HG03520 (cell line): ENCODE results near the gene CUL1.

Experiments used
- ATAC-seq: cut with Tn5 transposase; IDR thresholded peaks from one replicate; pipeline ENCODE4 v1.9.1; 2021; ENCODE audit warnings: mild to moderate bottlenecking, moderate library complexity; ENCODE audit not compliant: unreplicated experiment

CUL1 gene

DNA sequence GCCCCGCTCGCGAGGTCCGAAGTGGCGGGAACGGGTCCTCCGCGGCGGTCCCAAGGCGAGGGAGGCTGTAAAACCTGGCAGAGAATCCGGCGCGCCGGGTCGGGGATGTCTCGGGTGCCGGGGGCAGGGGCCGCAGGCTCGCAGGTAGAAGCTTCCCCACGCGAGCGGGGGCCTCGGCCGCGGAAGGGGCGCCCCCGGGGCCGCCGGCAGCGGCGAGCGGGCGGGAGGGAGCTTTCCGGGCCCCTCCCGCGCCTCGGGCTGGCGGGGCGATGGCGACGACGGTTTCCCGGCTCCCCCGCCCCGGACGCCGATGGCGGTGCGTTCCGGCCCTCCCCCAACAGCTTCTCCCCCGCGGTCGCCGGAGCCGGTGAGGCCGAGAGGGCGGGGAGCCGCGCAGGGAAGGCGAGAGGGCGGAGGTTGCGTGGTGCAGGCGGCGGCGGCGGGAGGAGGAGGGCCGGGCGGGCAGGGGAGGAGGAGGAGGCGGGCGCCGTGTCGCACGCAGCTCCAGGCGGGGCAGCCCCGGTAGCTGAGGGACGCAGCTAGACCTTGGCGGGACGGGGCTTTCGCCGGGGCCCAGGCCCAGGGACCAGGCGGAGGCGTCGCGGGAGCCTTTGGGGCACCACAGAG is at the start of gene CUL1:
CUL1 (plus strand) TSS at position 507 of the 627 bp plus-strand sequence. CDS start 31,220 bp downstream, outside the sequence.
- peak; percentile 62 for ATAC-seq

DNA sequence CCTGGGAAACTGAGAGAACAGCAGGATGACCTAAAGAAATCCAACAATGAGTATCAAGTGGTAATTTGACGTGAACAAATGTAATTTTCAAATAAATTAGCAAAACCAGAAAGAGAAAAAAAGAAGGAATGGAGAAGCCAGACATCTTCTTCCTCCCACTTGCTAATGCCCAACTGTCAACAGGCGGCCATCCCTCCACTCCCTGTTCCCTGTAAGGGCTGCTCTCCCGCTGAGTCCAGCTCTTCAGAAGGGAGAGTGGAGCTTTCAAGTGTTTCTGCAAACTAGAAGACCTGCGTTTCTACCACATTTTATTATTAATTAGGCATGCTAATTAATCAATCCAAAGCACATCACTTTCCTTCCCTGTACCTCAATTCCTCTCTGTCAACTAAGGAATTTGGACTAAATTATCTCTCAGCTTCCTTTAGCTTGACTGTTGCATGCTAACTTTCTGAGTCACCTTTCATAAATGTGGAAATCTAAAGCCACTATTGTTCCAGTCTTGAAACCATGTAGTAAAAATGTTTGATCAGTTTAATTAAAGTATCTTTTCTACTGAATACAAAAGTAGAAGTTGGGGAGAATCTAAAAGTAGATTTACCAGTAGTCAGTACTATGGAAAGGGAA is 48.4 kb upstream of the CUL1 start:
- ATAC-seq, result no peak

DNA sequence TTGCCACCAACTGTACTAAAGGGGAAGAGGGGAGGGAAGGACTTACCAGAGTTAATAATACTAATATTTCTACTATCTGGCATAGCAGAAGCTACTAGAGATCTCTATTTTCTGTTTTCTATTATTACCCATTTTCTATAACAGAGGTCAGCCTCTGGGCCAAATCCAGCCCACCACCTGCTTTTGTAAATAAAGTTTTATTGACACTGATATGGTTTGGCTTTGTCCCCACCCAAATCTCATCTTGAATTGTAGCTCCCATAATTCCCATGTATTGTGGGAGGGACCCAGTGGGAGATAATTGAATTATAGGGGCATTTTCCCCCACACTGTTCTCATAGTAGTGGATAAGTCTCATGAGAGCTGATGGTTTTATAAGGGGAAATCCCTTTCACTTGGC is 45.9 kb upstream of the CUL1 start:
- no peak for ATAC-seq

DNA sequence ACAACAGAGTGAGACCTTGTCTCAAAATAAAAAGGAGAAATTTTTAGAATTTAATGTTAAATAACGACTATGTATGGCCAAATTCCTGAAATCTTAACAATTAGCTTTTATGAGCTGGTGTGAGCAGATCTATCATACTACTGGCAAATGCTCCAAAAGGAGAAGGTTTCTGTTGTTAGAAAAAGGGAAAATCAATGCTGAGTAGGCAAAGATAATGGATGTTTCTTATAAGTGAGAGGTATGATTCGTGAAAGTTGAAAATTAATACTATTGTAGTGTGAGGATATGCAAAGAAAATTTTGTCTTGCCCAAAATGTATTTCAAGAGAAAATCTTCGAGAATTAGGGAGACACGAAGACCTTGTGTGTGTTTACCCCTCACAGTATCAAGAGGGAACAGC is 40.8 kb upstream of the CUL1 start:
- no peak for ATAC-seq

DNA sequence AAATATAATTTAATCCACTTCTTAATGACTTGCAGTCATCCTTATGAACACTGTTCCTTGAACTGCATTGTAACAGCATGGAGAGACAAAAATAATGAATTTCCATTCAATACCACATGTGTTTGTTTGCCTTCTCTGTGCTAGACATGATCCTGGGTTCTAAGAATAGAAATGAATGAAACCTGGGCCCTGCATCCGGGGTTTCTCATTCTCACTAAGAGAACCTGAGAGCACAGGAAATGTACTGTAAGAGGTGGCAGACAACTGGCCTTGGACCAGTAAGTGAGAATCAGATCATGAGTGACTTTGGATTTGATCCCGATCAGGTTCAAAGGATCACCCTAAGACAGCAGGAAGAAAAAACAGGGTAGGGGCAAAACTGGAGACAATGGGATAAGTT is 37.2 kb upstream of the CUL1 start:
- ATAC-seq, result no peak

DNA sequence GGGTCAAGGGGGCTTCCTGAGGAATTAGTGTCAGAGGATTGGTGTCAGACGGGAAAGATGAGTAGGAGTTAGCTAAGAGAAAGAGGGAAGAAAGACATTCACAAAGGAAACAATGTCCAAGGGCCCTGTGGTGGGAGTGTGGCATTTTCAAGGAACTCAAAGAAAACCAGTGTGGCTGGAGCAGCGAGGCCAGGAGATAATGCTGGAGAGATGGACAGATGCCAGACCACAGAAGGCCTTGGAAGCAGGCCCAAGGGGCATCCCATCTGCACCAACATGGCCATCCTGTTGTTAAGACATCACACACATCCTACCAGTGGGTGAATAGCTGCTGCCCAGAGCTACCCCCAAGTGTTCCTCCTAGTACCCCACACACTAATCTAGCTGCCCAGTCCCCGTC is 36.1 kb upstream of the CUL1 start:
- ATAC-seq, result no peak

DNA sequence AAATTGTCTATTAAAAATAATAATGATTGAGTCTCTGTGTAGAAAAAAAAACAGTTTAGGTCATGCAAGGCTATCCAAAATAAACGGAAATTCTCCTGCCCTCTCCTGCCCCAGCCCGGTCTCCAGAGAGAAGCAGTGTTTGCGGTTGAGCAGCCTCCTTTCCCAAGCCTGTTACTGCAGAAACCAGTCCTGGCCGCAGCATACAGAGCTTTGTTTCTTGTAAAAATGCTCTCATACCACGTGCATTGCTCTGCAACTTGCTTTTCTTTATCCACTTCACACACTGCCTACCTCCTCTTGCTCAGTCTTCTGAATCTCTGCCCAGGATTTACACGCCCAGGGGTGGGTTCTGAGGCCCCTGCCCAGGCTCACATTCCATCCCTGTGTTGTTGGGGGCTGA is 34.4 kb upstream of the CUL1 start:
- no peak for ATAC-seq

DNA sequence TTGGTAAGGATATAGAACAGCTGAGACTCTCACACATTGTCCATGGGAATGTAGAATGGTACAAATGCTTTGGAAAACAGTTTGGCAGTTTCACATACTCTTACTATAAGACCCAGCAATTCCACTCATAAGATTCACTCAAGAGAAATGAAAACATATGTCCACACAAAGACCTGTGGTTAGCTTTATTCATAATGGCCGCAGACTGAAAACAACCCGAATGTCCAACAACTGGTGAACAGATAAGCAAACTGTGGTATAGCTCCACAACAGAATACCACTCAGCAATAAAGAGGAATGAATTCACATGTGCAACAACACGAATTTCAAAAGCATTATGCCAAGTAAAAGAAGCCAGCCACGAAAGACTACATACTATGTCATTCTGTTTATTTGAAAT is 33.5 kb upstream of the CUL1 start:
- ATAC-seq, result no peak

DNA sequence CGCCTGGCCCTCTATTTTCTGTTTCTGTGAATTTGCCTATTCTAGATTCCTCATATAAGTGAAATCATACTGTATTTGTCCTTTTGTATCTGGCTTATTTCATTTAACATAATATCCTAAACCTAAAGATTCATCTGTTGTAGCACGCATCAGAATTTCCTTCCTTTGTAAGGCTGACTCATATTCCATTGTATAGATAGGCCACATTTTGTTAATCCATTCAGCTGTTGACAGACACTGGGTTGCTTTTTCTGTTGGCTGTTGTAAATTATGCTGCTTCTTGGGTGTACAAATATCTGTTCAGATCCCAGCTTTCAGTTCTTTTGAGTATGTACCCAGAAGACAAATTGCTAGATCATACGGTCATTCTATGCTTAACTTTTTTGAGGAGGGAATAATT is 28.8 kb upstream of the CUL1 start:
- ATAC-seq, result no peak

DNA sequence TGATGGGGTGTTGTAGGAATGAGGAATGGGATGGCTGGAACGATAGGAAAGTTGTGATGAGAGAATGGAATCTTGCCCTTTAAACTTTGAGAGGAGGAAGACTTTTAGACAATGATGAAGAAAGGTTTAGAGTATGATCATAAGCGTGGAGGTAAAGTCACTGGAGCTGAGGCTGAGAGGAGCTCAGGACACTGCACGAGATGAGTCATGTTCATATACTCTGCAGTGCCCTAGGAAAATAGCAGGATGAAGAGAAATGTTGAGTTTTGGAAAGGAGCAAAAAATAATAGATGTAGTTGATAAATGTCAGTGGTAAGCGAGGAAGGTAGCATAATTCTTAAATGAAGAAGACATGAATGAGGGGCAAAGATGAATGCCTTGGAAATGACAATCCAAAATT is 28.3 kb upstream of the CUL1 start:
- no peak for ATAC-seq

DNA sequence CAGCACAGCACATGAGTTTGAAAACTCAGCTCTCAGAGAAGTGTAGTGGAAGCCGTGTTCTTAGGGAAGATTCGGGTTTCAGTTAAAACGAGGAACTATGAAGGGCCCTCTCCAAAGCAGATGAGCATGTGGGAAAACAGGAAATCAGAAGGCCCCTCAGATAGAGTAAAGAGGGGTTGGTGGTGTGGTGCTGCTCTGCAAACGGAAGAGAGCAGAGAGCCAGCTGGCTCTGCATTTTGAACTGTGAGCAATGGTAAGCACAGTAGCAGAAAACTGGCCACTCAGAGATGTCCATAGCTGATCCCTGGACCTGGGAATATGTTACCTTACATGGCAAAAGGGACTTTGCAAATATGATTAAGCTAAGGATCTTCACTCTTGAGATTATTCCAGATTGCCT is 27.9 kb upstream of the CUL1 start:
- no peak for ATAC-seq

DNA sequence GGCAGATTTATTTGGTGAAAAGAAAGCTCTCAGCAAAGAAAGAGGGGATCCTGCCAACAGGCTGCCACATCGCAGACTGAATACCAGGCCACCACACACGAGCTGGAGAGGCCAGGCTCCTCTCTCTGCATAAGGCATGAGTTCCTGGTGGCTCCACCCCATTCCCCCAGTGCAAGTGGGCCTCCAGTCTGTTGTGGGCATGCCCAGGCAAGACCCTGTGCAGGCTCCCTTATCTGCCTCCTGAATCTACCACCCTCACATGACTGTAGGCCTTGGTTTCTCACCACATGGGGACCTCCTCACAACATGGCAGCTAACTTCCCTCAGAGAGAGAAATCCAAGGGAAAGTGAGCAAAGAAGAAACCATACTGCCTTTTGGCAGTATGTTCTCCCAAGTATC is 26.7 kb upstream of the CUL1 start:
- ATAC-seq, result no peak

DNA sequence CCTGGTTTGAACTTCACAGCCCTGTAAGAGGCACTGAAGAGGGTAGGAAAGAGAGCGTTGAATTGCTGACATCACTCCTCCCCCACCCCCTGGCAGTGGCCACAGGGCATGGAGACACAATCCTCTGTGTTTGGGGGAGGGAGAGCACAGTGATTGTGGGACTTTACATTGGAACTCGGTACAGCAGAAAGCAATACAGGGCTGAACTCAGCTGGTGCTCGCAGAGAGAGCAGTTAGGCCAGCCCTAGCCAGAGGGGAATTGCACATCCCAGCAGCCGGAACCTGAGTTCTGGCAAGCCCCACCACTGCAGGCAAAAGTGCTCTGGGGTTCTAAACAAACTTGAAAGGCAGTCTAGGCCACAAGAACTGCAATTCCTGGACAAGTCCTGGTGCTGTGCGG is 24.0 kb upstream of the CUL1 start:
- ATAC-seq, result no peak

DNA sequence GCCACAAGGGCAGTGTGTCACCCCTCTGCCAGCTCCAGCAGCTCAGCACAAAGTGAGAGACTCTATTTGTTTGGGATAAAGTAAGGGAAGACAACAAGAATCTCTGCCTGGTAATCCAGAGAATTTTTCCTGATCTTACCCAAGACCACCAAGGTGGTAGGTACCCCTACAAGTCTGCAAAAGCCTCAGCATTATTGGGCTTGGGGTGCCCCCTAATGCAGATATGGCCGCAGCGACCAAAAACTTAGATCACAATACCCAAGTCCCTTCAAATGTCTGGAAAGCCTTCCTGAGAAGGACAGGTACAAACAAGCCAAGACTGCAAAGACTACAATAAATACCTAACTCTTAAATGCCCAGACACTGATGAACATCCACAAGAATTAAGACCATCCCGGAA is 22.4 kb upstream of the CUL1 start:
- no peak for ATAC-seq

DNA sequence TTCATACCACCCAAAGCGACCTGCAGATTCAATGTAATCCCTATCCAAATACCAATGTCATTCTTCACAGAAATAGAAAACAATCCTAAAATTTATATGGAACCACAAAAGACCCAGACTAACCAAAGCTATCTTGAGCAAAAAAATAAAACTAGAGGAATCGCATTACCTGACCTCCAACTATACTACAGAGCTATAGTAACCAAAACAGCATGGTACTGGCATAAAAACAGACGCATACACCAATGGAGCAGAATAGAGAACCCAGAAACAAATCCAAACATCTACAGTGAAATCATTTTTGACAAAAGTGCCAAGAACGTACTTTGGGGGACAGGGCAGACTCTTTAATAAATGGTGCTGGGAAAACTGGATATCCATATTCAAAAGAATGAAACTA is 16.9 kb upstream of the CUL1 start:
- ATAC-seq, result no peak

DNA sequence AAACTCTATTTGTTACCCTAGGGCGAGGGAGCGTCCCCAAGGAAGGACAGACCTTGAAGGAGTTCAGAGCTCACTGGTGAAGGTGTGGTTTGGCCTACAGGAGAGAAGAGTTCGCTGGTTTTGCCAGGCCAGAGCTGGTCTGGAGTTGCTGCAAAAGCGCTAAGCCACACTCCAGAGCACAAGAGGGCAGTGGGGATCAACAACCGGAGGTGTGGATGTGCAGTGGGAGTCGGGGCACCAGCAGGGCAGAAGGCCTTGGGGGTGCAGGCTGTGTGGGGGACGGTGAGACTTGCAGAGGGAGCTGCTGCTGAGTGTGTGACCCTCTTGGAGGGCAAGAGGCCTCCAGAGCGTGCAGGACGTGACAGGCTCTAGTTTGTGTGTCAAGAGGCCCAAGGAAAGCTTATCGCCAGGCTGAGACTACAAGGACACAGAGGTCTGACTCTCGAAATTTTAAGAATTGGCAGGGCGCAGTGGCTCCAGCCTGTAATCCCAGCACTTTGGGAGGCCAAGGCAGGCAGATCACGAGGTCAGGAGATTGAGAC is 14.3 kb upstream of the CUL1 start:
- ATAC-seq, result no peak

DNA sequence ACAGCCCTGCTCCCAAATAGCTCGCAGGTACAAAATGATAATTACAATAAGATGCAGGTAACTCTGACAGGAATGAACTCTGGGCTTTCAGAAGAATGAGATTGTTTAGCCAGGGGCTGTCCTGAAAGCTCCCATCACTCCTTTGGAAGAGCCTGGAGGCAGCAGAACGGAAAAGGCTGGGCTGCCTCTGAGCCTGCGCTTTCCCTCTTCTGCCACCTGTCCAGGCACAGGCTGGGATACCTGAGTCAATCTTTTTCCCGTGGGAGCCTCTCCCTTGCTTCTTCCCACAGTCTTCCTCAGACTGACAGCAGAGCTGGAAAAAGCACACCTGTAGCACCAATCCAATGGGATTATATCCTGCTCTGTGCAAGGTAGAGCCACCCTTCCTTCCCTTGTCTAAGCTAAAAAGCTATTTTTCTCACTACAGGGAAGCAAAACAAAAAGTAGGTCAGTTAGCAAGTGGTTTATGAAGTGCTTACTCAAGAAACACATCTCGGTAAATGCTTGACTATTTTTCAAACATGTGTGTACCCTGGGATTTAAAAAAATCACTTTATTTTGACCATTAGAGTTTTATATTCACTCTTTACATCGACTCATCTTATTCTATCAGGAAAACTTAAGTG is 12.3 kb upstream of the CUL1 start:
- no peak for ATAC-seq

DNA sequence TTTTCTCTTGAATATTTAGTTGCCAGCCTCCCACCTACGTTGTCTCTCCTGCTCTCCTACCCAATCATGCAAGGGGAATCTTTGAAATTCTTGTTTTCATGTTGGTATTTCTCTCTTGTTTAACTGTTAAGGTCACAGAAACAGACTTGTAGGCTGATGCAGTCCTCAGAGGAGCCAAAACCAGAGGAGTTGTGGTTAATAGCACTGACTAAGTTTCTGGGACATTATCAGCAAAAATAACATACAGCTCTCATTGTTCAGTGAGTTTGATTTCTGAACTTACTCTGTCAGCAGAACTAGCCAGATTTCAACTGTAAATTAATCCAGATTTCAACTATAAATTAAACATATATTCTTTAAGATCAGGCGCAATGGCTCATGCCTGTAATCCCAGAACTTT is 11.1 kb upstream of the CUL1 start:
- no peak for ATAC-seq

DNA sequence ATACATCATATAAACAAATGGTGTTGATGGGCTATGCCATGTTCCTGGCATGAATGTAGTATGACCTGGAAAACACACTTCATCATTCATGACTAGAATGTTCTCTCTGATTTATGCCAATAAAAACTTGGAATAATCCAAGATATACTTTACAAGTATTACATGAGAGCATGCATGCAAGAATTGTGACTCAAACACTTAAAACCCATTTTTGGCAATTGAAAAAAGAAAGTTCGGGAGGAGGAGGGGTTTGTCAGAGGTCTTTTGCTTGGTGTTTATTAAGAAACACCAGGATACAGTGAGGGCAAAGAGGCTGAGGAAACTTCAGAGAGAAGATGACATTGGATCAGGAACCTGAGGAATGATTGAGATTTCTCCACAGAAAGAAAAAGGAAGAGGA is 10.2 kb upstream of the CUL1 start:
- ATAC-seq, result no peak

DNA sequence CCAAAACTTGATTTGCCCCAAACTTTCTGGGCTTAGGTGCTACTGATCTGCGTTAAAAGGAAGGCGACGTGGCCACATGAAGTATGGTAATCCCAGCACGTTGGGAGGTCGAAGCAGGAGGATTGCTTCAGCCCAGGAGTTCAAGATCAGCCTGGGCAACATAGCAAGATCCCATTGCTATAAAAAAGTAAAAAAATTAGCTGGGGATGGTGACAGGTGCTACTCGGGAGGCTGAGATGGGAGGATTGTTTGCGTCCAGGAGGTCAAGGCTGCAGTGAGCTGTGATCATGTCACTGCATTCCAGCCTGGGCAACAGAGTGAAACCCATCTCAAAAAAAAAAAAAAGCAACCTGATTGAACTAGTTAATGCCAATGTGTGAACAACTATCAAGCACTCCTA is 5.1 kb upstream of the CUL1 start:
- ATAC-seq, result no peak

DNA sequence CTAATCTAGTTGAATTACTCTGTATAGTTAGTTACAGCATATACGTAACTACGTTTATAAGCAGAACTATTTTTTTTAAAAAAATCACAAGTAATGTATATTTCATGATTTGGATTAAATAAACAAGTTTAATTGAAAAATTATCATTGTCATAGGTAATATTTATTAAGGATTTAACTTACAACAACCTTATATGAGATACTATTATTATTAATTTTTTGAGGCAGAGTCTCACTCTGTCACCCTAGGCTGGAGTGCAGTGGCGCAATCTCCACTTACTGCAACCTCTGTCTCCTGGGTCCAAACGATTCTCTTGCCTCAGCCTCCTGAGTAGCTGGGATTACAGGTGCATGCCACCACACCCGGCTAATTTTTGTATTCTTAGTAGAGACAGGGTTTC is 4.1 kb upstream of the CUL1 start:
- ATAC-seq, result no peak

DNA sequence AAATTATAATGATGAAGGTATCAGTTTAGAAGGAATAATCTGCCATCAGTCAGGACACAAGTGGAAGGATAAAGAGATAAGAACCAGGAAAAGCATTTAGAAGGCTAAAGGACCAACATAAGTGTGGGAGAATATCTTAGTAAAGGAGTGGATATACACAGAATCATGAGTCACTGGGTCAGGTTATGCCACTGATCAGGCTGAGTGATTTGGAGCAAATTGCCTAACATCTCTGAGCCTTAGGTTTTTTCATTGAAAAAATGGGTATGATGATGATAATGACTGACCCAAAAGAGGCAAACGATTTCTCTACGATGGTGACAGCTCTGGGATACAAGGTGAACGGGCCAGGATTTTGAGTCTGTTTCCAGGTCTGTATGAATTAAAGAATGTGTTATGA is 2.8 kb upstream of the CUL1 start:
- ATAC-seq, result no peak
